HG03469 (cell line): ENCODE data around the gene BNC1.

ENCODE experiments used
- ATAC-seq: cut with Tn5 transposase; IDR thresholded peaks from one replicate; pipeline ENCODE4 v1.9.1; 2021; ENCODE audit warnings: mild to moderate bottlenecking, moderate library complexity, moderate number of reproducible peaks; ENCODE audit not compliant: unreplicated experiment

The BNC1 gene

DNA sequence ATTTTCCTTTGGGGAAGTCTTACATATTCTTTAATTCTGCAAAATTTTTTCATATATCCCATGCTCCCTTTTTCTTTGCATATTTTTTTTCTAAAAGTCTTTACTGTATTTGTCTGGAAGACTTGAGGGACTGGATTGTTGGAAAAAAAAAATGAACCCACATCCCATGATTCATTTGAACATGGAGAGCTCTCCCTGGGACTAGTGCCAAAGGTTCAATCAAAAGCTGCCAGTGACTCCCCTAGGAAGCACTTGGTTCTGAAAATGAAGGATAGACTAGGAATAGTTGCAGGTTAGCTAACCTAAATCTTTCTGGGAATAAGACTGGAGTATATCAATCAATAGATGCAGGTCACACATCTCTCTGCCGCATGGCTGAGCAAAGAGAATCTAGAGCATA is 16.4 kb upstream of the BNC1 start:
- no peak for ATAC-seq

DNA sequence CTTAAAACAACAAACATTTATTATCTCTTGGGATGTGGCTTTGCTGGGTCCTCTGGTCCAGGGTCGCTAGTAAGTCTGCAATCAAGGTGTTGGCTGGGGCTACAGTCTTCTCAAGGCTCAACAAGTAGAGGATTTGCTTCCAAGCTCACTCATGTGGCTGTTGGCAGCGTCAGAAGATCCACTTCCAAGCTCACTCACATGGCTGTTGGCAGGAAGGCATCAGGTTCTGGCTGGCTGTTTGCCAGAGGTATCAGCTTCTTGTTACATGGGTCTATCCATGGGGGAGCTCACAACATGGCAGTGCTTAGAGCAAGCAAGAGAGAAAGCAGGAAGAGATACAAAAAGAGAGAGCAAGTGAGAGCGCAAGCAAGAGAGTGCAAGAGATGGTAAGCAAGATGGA is 15.0 kb upstream of the BNC1 start:
- ATAC-seq = no peak

DNA sequence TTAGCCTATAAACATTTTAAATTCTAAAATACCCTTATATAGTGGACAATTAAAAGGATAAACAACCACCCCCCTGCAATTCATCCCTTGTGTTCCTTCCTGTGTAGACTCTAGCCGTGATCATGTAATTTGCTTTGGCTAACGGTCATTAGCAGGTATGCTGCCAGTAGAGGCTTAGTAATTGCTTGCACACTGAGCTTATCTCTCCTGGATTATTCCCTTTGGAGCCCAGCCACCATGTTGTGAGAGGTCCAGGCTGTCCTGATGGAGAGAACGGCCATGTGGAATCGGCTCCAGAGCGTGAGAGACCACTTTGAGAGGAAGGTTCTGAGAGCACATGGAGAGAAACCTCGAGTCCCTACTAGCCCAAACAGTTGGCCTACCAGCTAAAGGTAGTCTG is 11.0 kb upstream of the BNC1 start:
- no peak for ATAC-seq

- ATAC-seq = no peak
These were observed 8.7 kb upstream of the BNC1 start for GRCh38 chr15:83293201-83293600.

DNA sequence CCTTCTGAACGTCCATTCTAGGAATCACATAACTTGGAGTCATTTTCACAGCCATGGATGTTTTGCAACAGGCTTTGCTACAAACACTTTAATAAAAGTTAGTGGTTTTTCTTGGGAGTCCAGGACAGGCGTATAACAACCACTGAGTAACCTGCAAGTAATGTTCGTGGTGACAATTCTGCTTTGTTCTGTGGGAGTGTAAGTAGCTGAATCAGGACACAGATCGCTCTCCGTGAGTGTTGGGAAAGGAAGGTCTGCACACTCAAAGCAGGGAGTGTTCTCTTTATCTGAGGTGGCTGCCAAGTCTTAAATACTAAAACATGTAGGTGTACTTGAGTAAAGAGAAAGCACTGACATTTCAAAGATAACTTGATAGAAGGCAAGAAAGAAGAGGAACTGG is 7.9 kb upstream of the BNC1 start:
- ATAC-seq = no peak

DNA sequence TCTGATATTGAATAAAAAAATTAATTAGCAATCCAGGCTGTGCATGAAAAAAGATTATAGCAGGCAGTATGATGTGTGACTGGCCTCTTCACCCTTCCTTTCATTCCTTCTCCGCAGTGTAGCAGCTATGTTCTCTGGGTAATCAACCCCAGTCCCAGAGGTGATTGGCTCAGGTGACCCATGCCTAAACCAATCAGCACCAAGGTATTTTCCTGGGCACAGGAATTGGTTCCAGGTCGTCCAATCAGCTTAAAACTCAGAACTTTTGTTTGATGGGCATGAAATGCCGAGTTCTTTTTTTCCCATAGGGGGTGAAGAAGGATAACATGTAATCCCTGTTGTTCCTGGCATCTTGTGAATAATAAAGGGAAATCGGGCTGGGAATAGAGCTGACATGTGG is 5.8 kb upstream of the BNC1 start:
- ATAC-seq = no peak

- no peak for ATAC-seq
These were observed 4.7 kb upstream of the BNC1 start for GRCh38 chr15:83289160-83289559.

GRCh38 chr15:83288381-83288801 is 3.9 kb upstream of the BNC1 start:
- no peak for ATAC-seq

- ATAC-seq = no peak
These were observed 3.1 kb upstream of the BNC1 start for GRCh38 chr15:83287541-83288027.

DNA sequence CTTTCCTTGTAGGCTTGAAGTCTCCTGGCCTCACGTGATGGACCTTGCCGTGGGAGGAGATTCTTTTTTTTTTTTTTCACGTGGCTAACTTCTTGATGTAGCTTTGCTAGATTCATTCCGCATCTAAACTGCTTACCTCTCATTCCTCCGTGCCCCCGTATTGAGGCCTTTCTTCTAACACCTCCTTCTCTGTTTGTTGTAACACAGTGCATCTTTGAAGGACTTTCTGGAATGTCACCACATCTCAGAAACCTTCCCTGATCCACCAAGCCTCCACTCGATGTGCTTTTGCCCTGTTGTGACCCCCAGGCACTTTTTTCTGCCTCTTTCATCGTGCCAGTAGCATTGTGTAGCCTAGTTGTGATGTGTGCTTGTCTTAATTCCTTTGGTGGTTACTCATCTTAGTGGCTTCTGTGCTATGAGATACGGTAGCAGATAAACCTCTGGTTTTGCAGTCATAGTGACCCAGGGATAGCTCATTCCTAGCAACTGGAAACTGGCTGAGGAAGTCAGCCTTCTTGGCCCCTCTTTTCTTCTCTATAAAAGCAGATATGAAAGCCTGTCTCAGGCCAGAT is 1.6 kb upstream of the BNC1 start:
- no peak for ATAC-seq

- no peak for ATAC-seq
These were observed 967 bp upstream of the BNC1 start for GRCh38 chr15:83285284-83285978.

DNA sequence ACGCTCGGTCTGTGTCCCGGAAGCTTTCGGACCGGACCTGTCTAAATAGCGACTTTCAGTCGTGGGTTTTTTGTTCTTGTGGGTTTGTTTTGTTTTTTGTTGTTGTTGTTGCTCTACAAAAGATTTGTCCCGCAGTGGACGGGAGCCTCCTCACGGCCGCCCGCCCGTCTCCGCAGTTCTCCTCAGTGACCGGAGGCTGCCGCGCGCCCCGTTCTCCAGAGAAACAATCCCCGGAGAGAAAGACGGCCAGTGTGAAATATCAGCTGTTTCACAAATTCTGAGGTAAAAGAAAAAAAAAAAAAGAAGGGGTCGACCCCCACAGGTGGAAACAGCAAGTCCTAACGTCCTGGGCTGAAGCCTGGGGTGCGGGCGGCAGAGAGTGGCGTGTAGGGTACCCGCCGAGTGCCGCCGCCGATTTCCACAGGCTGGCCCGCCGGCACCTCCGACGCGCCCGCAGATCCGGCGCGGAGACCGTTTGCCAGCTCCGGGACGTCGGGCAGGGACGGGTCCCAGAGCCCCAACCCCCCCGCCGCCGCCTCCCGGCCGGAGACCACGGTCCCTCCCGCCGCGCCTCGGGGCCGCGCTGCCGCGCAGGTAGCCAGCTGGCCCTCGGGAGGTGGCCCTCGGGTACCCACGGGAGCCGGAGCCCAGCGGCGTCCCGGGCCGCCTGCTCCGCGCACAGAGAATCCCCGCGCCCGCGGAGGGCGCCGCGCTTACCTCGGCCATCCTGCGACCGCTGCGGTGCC is 478 bp downstream of the BNC1 start:
- ATAC-seq = no peak

DNA sequence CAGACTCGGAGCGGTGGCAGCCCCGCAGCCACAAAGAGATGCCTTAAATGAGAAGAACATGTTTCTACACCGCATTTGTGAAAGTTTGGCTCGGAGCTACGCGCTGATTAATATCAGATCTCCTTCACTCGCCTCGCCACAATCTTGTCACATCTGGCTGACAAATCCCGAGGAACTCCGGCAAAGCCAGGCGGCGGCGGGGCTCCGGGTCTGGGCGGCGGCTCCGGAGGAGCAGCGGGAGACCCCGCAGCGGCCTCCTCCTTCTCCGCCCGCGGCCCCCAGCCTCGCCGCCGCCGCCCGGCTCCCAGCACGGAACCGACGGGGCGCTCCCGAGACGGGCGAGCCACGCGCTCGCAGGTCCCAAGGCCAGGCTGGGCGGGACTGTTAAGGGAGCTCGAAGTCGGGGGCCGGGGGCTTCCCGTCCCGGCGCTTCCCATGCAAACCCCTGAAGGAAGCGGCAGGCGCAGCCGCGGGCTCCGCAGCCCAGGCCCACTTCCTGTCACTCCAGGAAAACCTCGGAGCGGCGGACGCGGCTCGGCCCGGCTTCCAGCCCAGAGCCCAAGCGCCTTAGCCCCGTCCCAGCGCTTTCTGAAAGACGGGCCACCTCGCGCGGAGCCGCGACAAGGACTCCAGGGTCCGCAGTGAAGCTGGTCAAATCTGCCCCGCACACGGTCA is 1.2 kb downstream of the BNC1 start:
- ATAC-seq = no peak

- ATAC-seq = no peak
These were observed 1.7 kb downstream of the BNC1 start for GRCh38 chr15:83282776-83283137.

- no peak for ATAC-seq
These were observed 2.3 kb downstream of the BNC1 start for GRCh38 chr15:83282141-83282540.

DNA sequence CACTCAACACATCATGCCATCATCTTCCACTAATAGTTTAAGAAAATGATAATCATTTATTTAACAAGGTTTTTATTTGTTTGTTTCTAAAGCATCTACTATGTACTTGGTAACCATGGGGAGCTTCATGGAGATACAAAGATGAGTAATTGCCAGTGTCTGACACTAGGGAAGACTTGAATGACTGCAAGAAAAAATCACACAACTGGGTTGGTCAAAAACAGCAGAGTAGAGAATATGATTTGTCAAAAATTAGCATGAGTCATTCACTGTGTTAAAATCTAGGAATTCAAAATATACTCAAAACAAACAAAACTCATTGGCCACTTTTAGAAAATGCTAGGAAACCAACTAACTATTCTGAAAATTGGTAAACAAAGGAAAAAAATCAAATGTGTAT is 6.3 kb downstream of the BNC1 start:
- no peak for ATAC-seq

DNA sequence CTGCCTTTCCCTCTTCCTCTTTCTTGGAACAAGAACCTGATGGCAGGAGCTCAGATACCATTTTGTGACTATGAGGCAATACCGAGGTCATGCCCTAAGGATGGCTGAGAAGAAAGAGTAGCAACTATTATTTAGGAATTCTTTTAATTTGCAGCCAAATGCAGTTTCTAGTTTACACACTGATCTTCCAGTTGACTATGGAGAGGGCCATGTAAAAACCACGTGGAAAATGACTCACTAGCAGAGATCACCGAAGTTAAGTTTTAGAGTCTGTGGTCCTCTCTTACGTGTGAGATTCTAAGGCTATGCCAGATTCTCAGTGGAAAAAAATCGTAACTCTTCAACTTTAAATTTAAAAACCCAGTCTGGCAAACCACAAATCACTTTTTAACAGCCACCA is 7.8 kb downstream of the BNC1 start:
- ATAC-seq = no peak

GRCh38 chr15:83275412-83275811 is 9.1 kb downstream of the BNC1 start:
- ATAC-seq = no peak

GRCh38 chr15:83270176-83270575 is 14.3 kb downstream of the BNC1 start:
- no peak for ATAC-seq

GRCh38 chr15:83268147-83268546 is 16.3 kb downstream of the BNC1 start:
- ATAC-seq = no peak

GRCh38 chr15:83262594-83263315 is 21.7 kb downstream of the BNC1 start:
- no peak for ATAC-seq
